Measurements from ENCODE around the gene DHRS7B.

- TF ChIP-seq CTCF (IDR thresholded peaks at IDR 0.05 in 8 of 11, conservative IDR thresholded peaks at IDR 0.05 in 3 of 11) (no peak), POLR2A (IDR thresholded peaks at IDR 0.05) (no peak)
Measured at GRCh38 chr17:21191698-21192097, 64.9 kb downstream of the DHRS7B start.

Data from spleen (tissue), 7 donors.